Measurements from ENCODE around the gene AQP1.
A peak's percentile ranks its signal among the peaks of the same experiment; 100 is the strongest.

The AQP1 gene

DNA sequence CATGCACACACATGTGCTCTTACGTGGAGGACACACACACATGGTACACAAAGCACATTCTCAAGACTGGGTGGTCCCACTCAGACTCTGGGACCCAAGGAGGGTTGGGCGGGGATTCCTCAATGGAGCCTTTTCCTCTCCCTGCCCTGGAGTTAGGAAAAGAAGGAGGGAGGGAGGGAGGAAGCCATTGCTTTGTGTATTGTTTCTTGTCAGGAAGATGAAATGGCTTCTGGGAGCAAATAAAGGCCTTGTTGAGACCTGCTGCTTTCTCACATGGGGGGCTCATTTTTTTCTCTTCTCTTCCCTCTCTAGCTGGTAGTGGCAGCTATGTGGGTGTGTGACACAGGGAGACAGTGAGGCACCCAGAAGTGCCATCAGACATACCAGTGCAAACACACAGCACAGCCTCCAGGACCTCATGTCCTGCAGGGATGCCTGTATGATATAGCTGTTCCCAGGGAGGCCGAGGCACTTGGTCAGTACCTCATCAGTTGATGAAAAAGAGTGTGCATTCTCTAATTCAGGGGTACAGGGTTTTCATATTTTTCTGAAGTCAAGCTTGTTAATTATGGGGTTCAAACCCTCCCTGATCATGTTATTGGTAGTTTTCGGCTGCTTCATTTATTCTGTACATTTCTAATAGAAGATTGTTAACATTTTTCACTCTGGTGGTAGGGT is 5.7 kb downstream of the AQP1 start:
- TF ChIP-seq CTCF (IDR thresholded peaks at IDR 0.05; ENCODE audit: insufficient read depth, low read depth, low read length, missing control alignments), result no peak
- H3K4me3 ChIP-seq (ENCODE audit: low read length), result no peak overlapping the region
- DNase-seq (ENCODE audit: low read depth), result no peak

DNA sequence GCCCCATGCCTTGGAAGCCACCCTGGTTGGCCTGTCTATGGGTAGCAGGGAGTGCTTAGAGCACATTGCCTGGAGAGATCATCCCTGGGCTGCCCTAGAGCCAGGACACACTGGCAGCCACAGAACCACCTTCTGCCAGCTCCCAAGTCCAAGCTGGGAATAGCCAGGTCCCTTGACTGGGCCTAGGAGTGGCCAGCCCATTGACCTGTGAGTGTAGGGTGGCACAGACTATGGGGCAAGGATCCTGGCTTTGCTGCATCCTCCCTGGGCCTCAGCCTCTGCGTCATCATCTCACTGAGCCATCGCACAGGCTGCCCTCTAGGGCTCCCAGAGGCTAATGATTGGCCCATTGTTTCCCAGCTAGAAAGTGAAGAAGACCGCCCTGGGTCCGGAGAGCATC is 7.0 kb downstream of the AQP1 start:
- H3K4me3 ChIP-seq (ENCODE audit: low read length), result no peak overlapping the region
- TF ChIP-seq CTCF (IDR thresholded peaks at IDR 0.05; ENCODE audit: insufficient read depth, low read depth, low read length, missing control alignments), result no peak
- DNase-seq (ENCODE audit: low read depth), result no peak

DNA sequence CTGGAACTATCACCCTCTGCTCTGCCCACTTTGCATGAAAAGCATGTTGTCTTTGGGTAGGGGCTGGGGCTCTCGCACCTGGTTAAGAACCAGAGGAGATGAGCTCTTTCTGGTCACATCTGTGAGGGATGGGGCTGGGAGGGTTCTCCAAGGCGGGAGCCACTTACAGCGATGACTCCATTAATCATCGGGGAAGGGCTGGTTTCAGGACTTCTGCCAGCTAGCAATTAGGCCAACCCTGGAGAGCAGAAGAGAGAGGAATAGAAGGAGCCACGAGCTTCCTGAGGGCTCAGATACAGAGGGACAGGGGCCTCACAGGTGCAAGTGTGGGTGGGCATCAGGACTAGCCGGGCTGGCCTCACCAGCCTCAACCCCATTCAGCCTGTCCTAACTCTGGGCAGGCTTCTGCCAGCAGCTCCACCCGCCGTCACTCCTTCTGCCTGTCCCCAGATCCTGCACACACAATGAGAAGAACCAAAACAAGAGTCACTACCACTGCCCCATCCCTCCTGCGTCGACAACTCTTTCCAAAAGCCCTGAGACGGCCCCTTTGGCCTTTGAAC is 8.4 kb downstream of the AQP1 start:
- no peak for TF ChIP-seq CTCF (IDR thresholded peaks at IDR 0.05; ENCODE audit: insufficient read depth, low read depth, low read length, missing control alignments)
- no peak overlapping the region for H3K4me3 ChIP-seq (ENCODE audit: low read length)
- DNase-seq (ENCODE audit: low read depth), result peak; percentile 44

GRCh38 chr7:30920584-30921539 is 9.2 kb downstream of the AQP1 start:
- no peak for TF ChIP-seq CTCF (IDR thresholded peaks at IDR 0.05; ENCODE audit: insufficient read depth, low read depth, low read length, missing control alignments)
- DNase-seq (ENCODE audit: low read depth), result peak; percentile 8
- no peak overlapping the region for H3K4me3 ChIP-seq (ENCODE audit: low read length)

DNA sequence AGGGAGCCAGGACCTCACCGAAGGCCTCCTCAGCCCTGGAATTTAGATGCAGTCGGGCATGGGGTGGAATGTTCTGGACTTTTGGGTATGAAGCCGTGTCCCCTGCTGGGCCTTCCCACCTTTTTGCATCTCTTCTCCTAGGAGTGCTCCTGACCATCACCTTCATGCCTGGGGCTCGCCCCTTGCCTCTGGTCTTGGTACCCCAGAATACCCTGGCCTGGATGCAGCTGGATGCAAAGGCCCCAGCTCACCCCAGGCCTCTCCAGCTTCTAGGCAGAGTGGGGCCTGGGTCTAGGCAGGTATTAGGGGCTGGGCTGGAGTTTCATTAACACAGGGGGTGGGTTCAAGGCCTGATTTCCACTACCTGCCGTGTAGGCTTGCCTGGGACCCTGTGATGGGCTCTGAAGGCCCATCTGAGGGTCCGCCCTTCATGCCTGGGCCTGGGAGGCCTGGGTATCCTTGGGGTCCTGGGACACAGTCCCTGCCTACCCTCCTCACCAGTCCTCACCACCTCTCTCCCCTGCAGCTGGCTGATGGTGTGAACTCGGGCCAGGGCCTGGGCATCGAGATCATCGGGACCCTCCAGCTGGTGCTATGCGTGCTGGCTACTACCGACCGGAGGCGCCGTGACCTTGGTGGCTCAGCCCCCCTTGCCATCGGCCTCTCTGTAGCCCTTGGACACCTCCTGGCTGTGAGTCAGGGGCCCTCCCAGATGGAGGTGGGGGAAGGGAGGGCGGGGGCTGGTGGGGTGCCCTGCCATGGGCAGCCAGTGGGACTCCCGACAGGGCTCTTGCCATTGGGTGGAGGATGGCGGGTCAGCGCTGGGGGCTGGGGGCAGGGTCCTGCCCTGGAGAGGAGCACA is 10.1 kb downstream of the AQP1 start:
- no peak for DNase-seq (ENCODE audit: low read depth)
- H3K4me3 ChIP-seq (ENCODE audit: low read length), result no peak overlapping the region
- no peak for TF ChIP-seq CTCF (IDR thresholded peaks at IDR 0.05; ENCODE audit: insufficient read depth, low read depth, low read length, missing control alignments)

- DNase-seq (ENCODE audit: low read depth), result no peak
- no peak overlapping the region for H3K4me3 ChIP-seq (ENCODE audit: low read length)
- TF ChIP-seq CTCF (IDR thresholded peaks at IDR 0.05; ENCODE audit: insufficient read depth, low read depth, low read length, missing control alignments), result no peak
Observed at GRCh38 chr7:30922596-30922995, 10.9 kb downstream of the AQP1 start.
